Epithelial cell of proximal tubule (primary cell): ENCODE results near the gene MIDN. TPM values are rescaled to one million over a fixed set of nuclear protein-coding genes. Genes with fewer than 3 reads are reported as not detected.

Experiments used
- DNase-seq: peaks from one replicate; pipeline ENCODE4 v3.0.0-alpha.2; 2011; ENCODE audit warnings: low read depth
- H3K4me3 ChIP-seq: 2 replicates; pipeline ENCODE4 v1.5.1; 2011; ENCODE audit warnings: low read depth, mild to moderate bottlenecking, low read length
- CTCF ChIP-seq: conservative IDR thresholded peaks from 2 replicates; pipeline ENCODE4 v1.5.1; 2012; ENCODE audit warnings: low read depth, mild to moderate bottlenecking, low read length
- total RNA-seq: library from RNA; depleted of rRNA; stranded (reverse); fragments of >200 nt; gene quantifications from 2 replicates; pipeline ENCODE4 v1.2.3, GENCODE V29; 2015

MIDN gene
- total RNA-seq, 1 donor from 2014 or later: 66.3 TPM

GRCh38 chr19:1307755-1308303, 59.4 kb downstream of the MIDN start:
- TF ChIP-seq CTCF: no peak
- DNase-seq: no peak
- no peak overlapping the region for H3K4me3 ChIP-seq

- no peak overlapping the region for H3K4me3 ChIP-seq
- no peak for TF ChIP-seq CTCF
- DNase-seq: no peak
Measured at GRCh38 chr19:1308718-1309117, 60.3 kb downstream of the MIDN start.

Other genes starting within 250 kb of the MIDN start
- under 0.01 and 0.46 TPM in 2 replicates for gene GRIN3B, start 248.2 kb upstream of the MIDN start, total RNA-seq
- 155 and 193 TPM in 2 replicates for gene TMEM259, start 227.5 kb upstream of the MIDN start, total RNA-seq
- gene RNU6-2, start 227.1 kb upstream of the MIDN start, total RNA-seq: not detected in 2 replicates
- 164 and 281 TPM in 2 replicates for gene CNN2, start 222.0 kb upstream of the MIDN start, total RNA-seq
- 4.3 and 9.7 TPM in 2 replicates for gene ABCA7, start 208.5 kb upstream of the MIDN start, total RNA-seq
- 6.2 and 6.7 TPM in 2 replicates for gene ARHGAP45, start 181.4 kb upstream of the MIDN start, total RNA-seq
- gene POLR2E, start 153.2 kb upstream of the MIDN start, total RNA-seq: 248 and 349 TPM in 2 replicates
- 457 and 656 TPM in 2 replicates for gene GPX4, start 144.6 kb upstream of the MIDN start, total RNA-seq
- 56.2 and 66.1 TPM in 2 replicates for gene SBNO2, start 74.3 kb upstream of the MIDN start, total RNA-seq
- gene STK11, start 42.8 kb upstream of the MIDN start, total RNA-seq: 80.4 and 96.9 TPM in 2 replicates
- gene CBARP, start 10.6 kb upstream of the MIDN start, total RNA-seq: 6.8 and 9.7 TPM in 2 replicates
- 110 and 114 TPM in 2 replicates for gene ATP5F1D, start 6.8 kb upstream of the MIDN start, total RNA-seq
- gene CIRBP, start 20.7 kb downstream of the MIDN start, total RNA-seq: 165 and 317 TPM in 2 replicates
- gene FAM174C, start 26.9 kb downstream of the MIDN start, total RNA-seq: 123 and 124 TPM in 2 replicates
- 0.23 and 0.36 TPM in 2 replicates for gene EFNA2, start 37.3 kb downstream of the MIDN start, total RNA-seq
- gene NDUFS7, start 135.3 kb downstream of the MIDN start, total RNA-seq: 138 and 174 TPM in 2 replicates
- 22.5 and 29.2 TPM in 2 replicates for gene GAMT, start 153.0 kb downstream of the MIDN start, total RNA-seq
- 53.8 and 136 TPM in 2 replicates for gene DAZAP1, start 159.0 kb downstream of the MIDN start, total RNA-seq
- gene RPS15, start 189.8 kb downstream of the MIDN start, total RNA-seq: 2,061 and 3,361 TPM in 2 replicates
- not detected in 2 replicates for gene APC2, start 201.5 kb downstream of the MIDN start, total RNA-seq
- gene C19orf25, start 230.6 kb downstream of the MIDN start, total RNA-seq: 26.6 and 32.6 TPM in 2 replicates
- gene PCSK4, start 241.8 kb downstream of the MIDN start, total RNA-seq: 1.4 and 2.5 TPM in 2 replicates
- gene REEP6, start 242.6 kb downstream of the MIDN start, total RNA-seq: 3.8 and 4.8 TPM in 2 replicates